Trophoblast cell (in vitro differentiated cells and primary cell): ENCODE measurements around the gene EXPH5.
A peak's percentile ranks its signal among the peaks of the same experiment; 100 is the strongest.

Experiments
- DNase-seq, 2 donors: peaks; one replicate each; pipeline ENCODE4 v3.0.0-alpha.2; 2016
- H2AFZ ChIP-seq: 2 replicates; pipeline ENCODE4 v1.6.1; 2013; ENCODE audit warnings: low read length, moderate library complexity, mild to moderate bottlenecking; ENCODE audit not compliant: insufficient read depth, poor library complexity
- H2AK5ac ChIP-seq: 2 replicates; pipeline ENCODE4 v1.6.1; 2013; ENCODE audit warnings: mild to moderate bottlenecking, low read length
- H2BK120ac ChIP-seq: 2 replicates; pipeline ENCODE4 v1.6.1; 2013; ENCODE audit warnings: low read length, mild to moderate bottlenecking, moderate library complexity; ENCODE audit not compliant: insufficient read depth, poor library complexity
- H2BK12ac ChIP-seq: 2 replicates; pipeline ENCODE4 v1.6.1; 2013; ENCODE audit warnings: mild to moderate bottlenecking, low read length, moderate library complexity
- H2BK5ac ChIP-seq: 2 replicates; pipeline ENCODE4 v1.6.1; 2013; ENCODE audit warnings: low read length, low read depth, moderate library complexity, mild to moderate bottlenecking; ENCODE audit not compliant: poor library complexity
- H3K14ac ChIP-seq: 2 replicates; pipeline ENCODE4 v1.6.1; 2013; ENCODE audit warnings: mild to moderate bottlenecking, low read length
- H3K18ac ChIP-seq: 2 replicates; pipeline ENCODE4 v1.6.1; 2013; ENCODE audit warnings: mild to moderate bottlenecking, low read length
- H3K23ac ChIP-seq: 2 replicates; pipeline ENCODE4 v1.6.1; 2013; ENCODE audit warnings: low read length
- H3K27ac ChIP-seq: 2 replicates; pipeline ENCODE4 v1.5.1; 2013; ENCODE audit warnings: low read depth, mild to moderate bottlenecking, inconsistent platforms, low read length, moderate library complexity
- H3K27me3 ChIP-seq: 2 replicates; pipeline ENCODE4 v1.6.1; 2013; ENCODE audit warnings: inconsistent platforms, mild to moderate bottlenecking, low read length, moderate library complexity; ENCODE audit not compliant: insufficient read depth
- H3K36me3 ChIP-seq, 2 experiments: 1 replicate in 1 of 2; 2 replicates in 1 of 2; pipeline ENCODE4 v1.6.1; 2013; ENCODE audit warnings: low read length in 2 of 2, mild to moderate bottlenecking in 2 of 2, moderate library complexity in 1 of 2; ENCODE audit not compliant: insufficient read depth in 2 of 2, control insufficient read depth in 1 of 2
- H3K4ac ChIP-seq: 2 replicates; pipeline ENCODE4 v1.6.1; 2013; ENCODE audit warnings: low read depth, mild to moderate bottlenecking, low read length, moderate library complexity
- H3K4me1 ChIP-seq, 2 experiments: 1 replicate in 1 of 2; 2 replicates in 1 of 2; pipeline ENCODE4 v1.6.1; 2013; ENCODE audit warnings: low read length in 2 of 2, mild to moderate bottlenecking in 2 of 2, moderate library complexity in 1 of 2; ENCODE audit not compliant: insufficient read depth in 2 of 2, control insufficient read depth in 1 of 2
- H3K4me2 ChIP-seq: 2 replicates; pipeline ENCODE4 v1.6.1; 2013; ENCODE audit warnings: inconsistent platforms, mild to moderate bottlenecking, low read length, moderate library complexity
- H3K4me3 ChIP-seq: 2 replicates; pipeline ENCODE4 v1.5.1; 2013; ENCODE audit warnings: mild to moderate bottlenecking, low read depth, low read length, inconsistent platforms
- H3K79me1 ChIP-seq: one replicate; pipeline ENCODE4 v1.6.1; 2013; ENCODE audit warnings: low read length
- H3K79me2 ChIP-seq: 2 replicates; pipeline ENCODE4 v1.6.1; 2013; ENCODE audit warnings: low read length, mild to moderate bottlenecking; ENCODE audit not compliant: control insufficient read depth, insufficient read depth, poor library complexity
- H3K9ac ChIP-seq: 2 replicates; pipeline ENCODE4 v1.6.1; 2013; ENCODE audit warnings: mild to moderate bottlenecking, low read length
- H3K9me3 ChIP-seq: 2 replicates; pipeline ENCODE4 v1.6.1; 2013; ENCODE audit warnings: low read depth, mild to moderate bottlenecking, control low read depth, inconsistent platforms, low read length; ENCODE audit not compliant: insufficient read depth
- H4K12ac ChIP-seq: 2 replicates; pipeline ENCODE4 v1.6.1; 2013; ENCODE audit warnings: low read depth, mild to moderate bottlenecking, low read length, moderate library complexity
- H4K8ac ChIP-seq: 2 replicates; pipeline ENCODE4 v1.6.1; 2013; ENCODE audit warnings: low read depth, mild to moderate bottlenecking, low read length, moderate library complexity
- H4K91ac ChIP-seq: one replicate; pipeline ENCODE4 v1.6.1; 2013; ENCODE audit warnings: low read depth, mild to moderate bottlenecking, low read length, moderate library complexity
- WGBS: extraction: QIAGEN DNeasy Blood & Tissue Kit; methylation state at CpG from one replicate; pipeline ENCODE4 v1.1.7; 2013; ENCODE audit warnings: missing lambda C conversion rate; ENCODE audit not compliant: insufficient read length, insufficient coverage; ENCODE audit errors: extremely low coverage; 5-methylcytosine and 5-hydroxymethylcytosine counted together

EXPH5 gene

DNA sequence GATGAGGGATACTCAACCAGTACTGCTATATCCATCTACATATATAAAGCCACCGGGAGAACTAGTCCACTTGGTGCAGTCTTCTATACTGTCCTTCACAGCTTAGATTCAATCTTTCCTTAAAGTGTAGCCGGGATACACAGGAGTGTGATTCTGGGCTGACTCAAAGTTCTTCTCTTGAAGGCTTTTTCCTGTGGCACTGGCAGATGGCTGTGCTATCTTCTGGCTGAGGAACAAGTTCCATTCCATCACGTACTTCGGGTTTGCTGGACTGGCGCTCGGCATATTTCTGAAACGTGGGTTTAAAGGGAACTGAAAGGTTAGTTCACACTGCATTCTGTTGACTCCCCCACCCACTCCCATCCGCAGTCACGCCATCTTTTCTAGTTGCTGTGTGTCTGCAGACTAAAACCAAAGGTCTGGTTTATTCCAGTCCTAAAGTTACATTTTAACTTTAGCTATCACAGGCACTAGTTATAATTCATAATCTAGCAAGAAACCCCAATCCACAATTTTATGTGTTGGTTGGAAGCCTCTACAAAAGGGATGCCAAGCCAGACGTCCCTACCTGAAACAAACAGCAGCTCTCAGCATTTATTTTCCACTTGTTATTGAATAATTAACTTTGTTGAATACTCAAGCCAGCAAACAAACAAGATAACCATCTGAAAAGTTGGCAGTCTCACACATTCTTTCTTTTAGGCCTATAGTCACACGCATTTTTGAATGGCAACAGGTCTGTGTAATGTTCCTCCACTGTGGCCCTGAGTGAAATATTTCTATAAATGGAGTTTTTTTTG, 118.7 kb downstream of the EXPH5 start:
- Histone ChIP-seq H3K9ac (no peak overlapping the region), H2BK5ac (no peak overlapping the region), H4K91ac (no peak overlapping the region), H2BK12ac (no peak overlapping the region), H3K4me2 (no peak overlapping the region), H3K27me3 (no peaks in the 10 kb centered on the region), H3K4ac (no peak overlapping the region), H3K14ac (no peak overlapping the region), H2BK120ac (no peak overlapping the region), H3K36me3 (peaks cover 19 to 21% of the 10 kb centered on the region in 2 experiments), H2AFZ (no peak overlapping the region), H2AK5ac (no peak overlapping the region), H3K4me1 (no peaks in the 10 kb centered on the region), H3K79me1 (no peaks in the 10 kb centered on the region), H4K12ac (no peak overlapping the region), H3K9me3 (no peaks in the 10 kb centered on the region), H3K18ac (no peak overlapping the region), H3K23ac (no peak overlapping the region), H4K8ac (no peak overlapping the region), H3K79me2 (no peaks in the 10 kb centered on the region), H3K4me3 (no peak overlapping the region), H3K27ac (no peak overlapping the region)
- no CpG with 5 or more reads among the region's 11 CpGs for WGBS
- DNase-seq, result peak in 1 of 2 donors; percentile 54

DNA sequence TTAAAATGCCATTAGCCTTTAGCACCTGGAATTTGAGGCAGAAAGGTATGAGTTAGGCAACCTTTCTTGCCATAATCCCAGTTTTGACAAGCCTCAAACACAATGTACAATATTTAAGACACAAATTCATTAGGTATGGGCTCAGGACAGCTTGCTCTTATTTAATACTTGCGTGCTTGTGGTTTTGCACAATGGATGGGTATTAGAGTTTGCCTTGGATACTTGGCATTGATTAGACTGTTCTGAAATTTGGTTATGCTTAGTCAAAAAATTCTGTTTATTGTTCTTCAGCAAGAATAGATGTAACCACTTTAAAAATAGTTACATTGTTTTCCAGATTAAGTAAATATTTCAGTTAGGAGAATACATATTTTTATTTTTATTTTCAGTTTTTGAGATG, 120.9 kb downstream of the EXPH5 start:
- H3K79me1 ChIP-seq, result no peaks in the 10 kb centered on the region
- H3K36me3 ChIP-seq, result peaks cover 17 to 18% of the 10 kb centered on the region in 2 experiments
- no peak overlapping the region for H3K4me3 ChIP-seq
- no peak overlapping the region for H3K14ac ChIP-seq
- H4K12ac ChIP-seq, result no peak overlapping the region
- no peak overlapping the region for H4K91ac ChIP-seq
- no peaks in the 10 kb centered on the region for H3K9me3 ChIP-seq
- H2BK5ac ChIP-seq, result no peak overlapping the region
- no peak overlapping the region for H3K4ac ChIP-seq
- H3K23ac ChIP-seq, result no peak overlapping the region
- no peak overlapping the region for H3K9ac ChIP-seq
- H3K4me1 ChIP-seq, result peaks cover 0 to 2% of the 10 kb centered on the region in 2 experiments
- no peak overlapping the region for H3K4me2 ChIP-seq
- H2BK12ac ChIP-seq, result no peak overlapping the region
- H2BK120ac ChIP-seq, result no peak overlapping the region
- DNase-seq, result peak in 1 of 2 donors; percentile 27
- H2AK5ac ChIP-seq, result no peak overlapping the region
- no CpG with 5 or more reads among the region's 1 CpG for WGBS
- H3K27ac ChIP-seq, result no peak overlapping the region
- H3K27me3 ChIP-seq, result no peaks in the 10 kb centered on the region
- no peak overlapping the region for H3K18ac ChIP-seq
- no peak overlapping the region for H4K8ac ChIP-seq
- H3K79me2 ChIP-seq, result no peaks in the 10 kb centered on the region
- H2AFZ ChIP-seq, result no peak overlapping the region

DNA sequence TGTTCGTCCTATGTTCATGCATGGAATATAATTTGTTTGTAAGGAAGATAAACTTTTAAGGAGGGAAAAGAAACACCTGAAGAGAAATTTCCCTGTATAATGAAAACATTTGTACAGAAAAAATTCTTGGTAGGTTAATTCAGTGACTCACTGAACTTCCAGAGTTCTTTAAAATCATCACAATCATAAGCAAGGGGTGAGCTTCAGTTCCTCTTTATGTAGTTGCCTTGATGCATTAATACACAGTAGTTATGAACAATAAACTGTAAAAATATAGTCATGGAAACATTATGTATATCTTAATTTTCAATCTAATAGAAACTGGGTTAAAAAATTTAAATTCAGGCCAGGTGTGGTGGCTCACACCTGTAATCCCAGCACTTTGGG, 125.1 kb downstream of the EXPH5 start:
- Histone ChIP-seq H4K8ac (no peak overlapping the region), H3K9me3 (no peaks in the 10 kb centered on the region), H3K79me2 (no peaks in the 10 kb centered on the region), H3K79me1 (peaks cover 3% of the 10 kb centered on the region), H3K14ac (no peak overlapping the region), H3K27ac (no peak overlapping the region), H4K91ac (no peak overlapping the region), H2AFZ (no peak overlapping the region), H2BK12ac (no peak overlapping the region), H3K27me3 (no peaks in the 10 kb centered on the region), H4K12ac (no peak overlapping the region), H3K4me2 (no peak overlapping the region), H3K4me1 (peaks cover 0 to 2% of the 10 kb centered on the region in 2 experiments), H3K23ac (no peak overlapping the region), H2AK5ac (no peak overlapping the region), H2BK120ac (no peak overlapping the region), H3K4me3 (no peak overlapping the region), H3K36me3 (peaks cover 0 to 4% of the 10 kb centered on the region in 2 experiments), H3K18ac (no peak overlapping the region), H2BK5ac (no peak overlapping the region), H3K9ac (no peak overlapping the region), H3K4ac (no peak overlapping the region)
- no peak for DNase-seq
- no CpG with 5 or more reads among the region's 1 CpG for WGBS

DNA sequence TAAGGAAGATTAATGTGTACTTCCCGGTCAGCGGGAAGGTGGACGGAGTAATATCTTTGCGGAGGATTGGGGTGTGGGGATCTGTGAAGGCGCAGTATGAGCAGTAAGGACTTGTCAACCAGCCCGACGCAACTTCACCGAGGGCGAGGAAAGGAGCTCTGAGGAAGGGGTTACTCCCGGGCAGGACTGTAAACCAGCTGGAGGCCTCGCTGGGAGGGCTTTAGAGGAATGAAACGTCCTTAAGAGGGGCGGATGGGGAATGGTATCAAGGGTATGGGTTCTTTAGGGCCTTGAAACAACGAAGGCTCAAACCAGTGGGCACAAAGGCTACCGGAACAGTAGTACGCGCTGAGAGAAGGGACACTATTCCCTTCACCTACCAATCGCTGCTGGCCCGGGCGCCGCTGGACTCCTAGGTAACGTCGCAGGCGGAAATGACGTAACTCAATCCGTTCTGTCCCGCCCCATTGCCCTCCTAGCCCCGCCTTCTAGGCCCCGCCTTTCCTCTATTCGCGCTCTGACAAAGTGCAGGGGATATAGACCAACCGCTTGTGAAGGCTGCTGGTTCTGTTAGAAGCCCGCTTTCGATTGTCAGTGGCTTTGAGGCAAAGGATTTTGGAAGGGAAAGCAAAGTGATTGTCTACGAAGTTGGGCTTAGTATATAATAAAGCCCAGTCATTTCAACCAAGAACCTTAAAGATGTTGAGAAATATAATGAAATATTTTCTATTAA, 126.3 kb downstream of the EXPH5 start, which contains the start of gene C11orf65:
C11orf65 (minus strand) TSS at position 439 of the 733 bp plus-strand sequence. CDS start 5,970 bp downstream, outside the sequence.
- peak; percentile 99 for DNase-seq
- H4K12ac ChIP-seq, result peak within 1 kb of the TSS; percentile 84
- H3K14ac ChIP-seq, result peak within 1 kb of the TSS; percentile 27
- peak within 1 kb of the TSS; percentile 13 for H2AFZ ChIP-seq
- H2BK120ac ChIP-seq, result no peak within 1 kb of the TSS
- peak within 1 kb of the TSS; percentile 88 for H3K27ac ChIP-seq
- H3K18ac ChIP-seq, result peak within 1 kb of the TSS; percentile 18
- H3K79me2 ChIP-seq, result no peaks in the 10 kb centered on the region
- H3K79me1 ChIP-seq, result peaks cover 3% of the 10 kb centered on the region
- peak within 1 kb of the TSS; percentile 86 for H3K4me3 ChIP-seq
- H4K8ac ChIP-seq, result peak within 1 kb of the TSS; percentile 92
- WGBS, result no CpG with 5 or more reads among the region's 35 CpGs
- H2AK5ac ChIP-seq, result no peak within 1 kb of the TSS
- H3K9me3 ChIP-seq, result no peaks in the 10 kb centered on the region
- H2BK5ac ChIP-seq, result peak within 1 kb of the TSS; percentile 32
- H3K9ac ChIP-seq, result peak within 1 kb of the TSS; percentile 99
- H3K23ac ChIP-seq, result peak within 1 kb of the TSS; percentile 93
- H3K36me3 ChIP-seq, result no peaks in the 10 kb centered on the region
- H4K91ac ChIP-seq, result peak within 1 kb of the TSS; percentile 70
- no peak within 1 kb of the TSS for H3K4ac ChIP-seq
- H3K4me2 ChIP-seq, result peak within 1 kb of the TSS; percentile 96
- peaks cover 0 to 2% of the 10 kb centered on the region in 2 experiments for H3K4me1 ChIP-seq
- H2BK12ac ChIP-seq, result peak within 1 kb of the TSS; percentile 71
- H3K27me3 ChIP-seq, result no peaks in the 10 kb centered on the region
